GM12875 (cell line): ENCODE data around the gene PRSS58.

Experiments used
- H3K4me3 ChIP-seq: one replicate; pipeline ENCODE4 v1.5.1; 2011; ENCODE audit warnings: low read depth, low read length, control low read depth
- TF ChIP-seq, protein P1 (sequence below): IDR thresholded peaks from 2 replicates; pipeline ENCODE4 v1.5.1; 2011; ENCODE audit warnings: low read depth, mild to moderate bottlenecking, control low read depth, inconsistent platforms, low read length, moderate library complexity, borderline replicate concordance; ENCODE audit not compliant: insufficient read depth

PRSS58 gene

DNA sequence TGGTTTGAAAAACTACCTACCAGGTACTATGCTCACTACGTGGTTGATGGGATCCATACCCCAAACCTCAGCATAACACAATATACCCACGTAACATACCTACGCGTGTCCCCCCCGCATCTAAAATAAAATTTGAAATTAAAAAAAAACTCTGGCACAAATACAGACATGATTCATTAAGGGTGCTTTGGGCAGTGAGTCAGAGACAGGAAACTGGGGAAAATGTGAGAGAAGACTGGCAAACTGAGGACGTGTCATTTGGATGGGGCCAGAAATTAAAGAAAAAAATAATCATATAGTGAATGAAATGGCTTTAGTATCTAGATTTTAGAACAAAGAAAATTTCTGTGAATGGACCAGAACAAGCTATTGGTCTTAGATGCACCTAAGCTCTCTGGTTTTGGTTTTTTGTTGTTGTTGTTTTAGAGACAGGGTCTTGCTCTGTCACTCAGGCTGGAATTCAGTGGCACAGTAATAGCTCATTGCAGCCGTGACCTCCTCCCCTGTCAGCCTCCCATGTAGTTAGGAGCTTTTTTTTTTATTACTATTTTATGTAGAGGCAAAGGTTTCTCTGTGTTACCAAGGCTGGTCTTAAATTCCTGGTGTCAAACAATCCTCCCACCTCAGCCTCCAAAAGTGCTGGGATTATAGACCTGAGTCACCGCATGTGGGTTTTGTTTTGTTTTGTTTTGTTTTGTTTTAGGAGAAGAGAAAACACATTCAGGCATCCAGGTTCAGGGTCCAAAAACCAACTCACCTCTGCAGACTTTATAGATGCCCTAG lies 5.9 kb upstream of the PRSS58 start:
- H3K4me3 ChIP-seq: no peak overlapping the region
- TF ChIP-seq, protein P1, sequence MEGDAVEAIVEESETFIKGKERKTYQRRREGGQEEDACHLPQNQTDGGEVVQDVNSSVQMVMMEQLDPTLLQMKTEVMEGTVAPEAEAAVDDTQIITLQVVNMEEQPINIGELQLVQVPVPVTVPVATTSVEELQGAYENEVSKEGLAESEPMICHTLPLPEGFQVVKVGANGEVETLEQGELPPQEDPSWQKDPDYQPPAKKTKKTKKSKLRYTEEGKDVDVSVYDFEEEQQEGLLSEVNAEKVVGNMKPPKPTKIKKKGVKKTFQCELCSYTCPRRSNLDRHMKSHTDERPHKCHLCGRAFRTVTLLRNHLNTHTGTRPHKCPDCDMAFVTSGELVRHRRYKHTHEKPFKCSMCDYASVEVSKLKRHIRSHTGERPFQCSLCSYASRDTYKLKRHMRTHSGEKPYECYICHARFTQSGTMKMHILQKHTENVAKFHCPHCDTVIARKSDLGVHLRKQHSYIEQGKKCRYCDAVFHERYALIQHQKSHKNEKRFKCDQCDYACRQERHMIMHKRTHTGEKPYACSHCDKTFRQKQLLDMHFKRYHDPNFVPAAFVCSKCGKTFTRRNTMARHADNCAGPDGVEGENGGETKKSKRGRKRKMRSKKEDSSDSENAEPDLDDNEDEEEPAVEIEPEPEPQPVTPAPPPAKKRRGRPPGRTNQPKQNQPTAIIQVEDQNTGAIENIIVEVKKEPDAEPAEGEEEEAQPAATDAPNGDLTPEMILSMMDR: no peak

- no peak overlapping the region for H3K4me3 ChIP-seq
- TF ChIP-seq, protein P1: no peak
These were observed 7.2 kb downstream of the PRSS58 start for GRCh38 chr7:142250705-142251104.

DNA sequence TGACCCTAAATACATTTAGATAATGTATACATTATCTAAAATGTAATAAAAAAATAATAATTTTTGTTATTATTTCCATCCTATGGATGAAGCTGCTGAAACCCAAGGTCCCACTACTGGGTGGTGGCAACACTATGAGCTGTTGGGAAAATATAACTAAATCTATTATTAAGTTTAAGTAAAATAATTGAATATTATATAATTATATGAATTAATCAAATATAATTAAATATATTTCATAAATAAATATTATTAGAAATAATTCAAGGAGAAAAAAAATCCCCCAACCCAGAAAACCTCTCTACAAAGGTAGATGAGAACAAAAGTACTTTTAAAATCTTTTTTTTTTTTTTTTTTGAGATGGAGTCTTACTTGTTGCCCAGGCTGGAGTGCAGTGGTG lies 7.9 kb downstream of the PRSS58 start:
- TF ChIP-seq, protein P1: no peak
- no peak overlapping the region for H3K4me3 ChIP-seq

GRCh38 chr7:142248166-142249160 lies 9.4 kb downstream of the PRSS58 start:
- TF ChIP-seq, protein P1: no peak
- no peak overlapping the region for H3K4me3 ChIP-seq

GRCh38 chr7:142243823-142244222 lies 14.0 kb downstream of the PRSS58 start:
- H3K4me3 ChIP-seq: no peak overlapping the region
- TF ChIP-seq, protein P1: no peak

- H3K4me3 ChIP-seq: no peak overlapping the region
- TF ChIP-seq, protein P1: no peak
These were observed 17.3 kb downstream of the PRSS58 start for GRCh38 chr7:142240546-142240945.
